HG03103 (cell line): ENCODE data around the gene FARP1.

Experiments
- ATAC-seq: cut with Tn5 transposase; IDR thresholded peaks from one replicate; pipeline ENCODE4 v1.9.1; 2021; ENCODE audit warnings: low read depth; ENCODE audit not compliant: unreplicated experiment

The FARP1 gene

GRCh38 chr13:98200211-98200878 lies 57.5 kb downstream of the FARP1 start:
- no peak for ATAC-seq

DNA sequence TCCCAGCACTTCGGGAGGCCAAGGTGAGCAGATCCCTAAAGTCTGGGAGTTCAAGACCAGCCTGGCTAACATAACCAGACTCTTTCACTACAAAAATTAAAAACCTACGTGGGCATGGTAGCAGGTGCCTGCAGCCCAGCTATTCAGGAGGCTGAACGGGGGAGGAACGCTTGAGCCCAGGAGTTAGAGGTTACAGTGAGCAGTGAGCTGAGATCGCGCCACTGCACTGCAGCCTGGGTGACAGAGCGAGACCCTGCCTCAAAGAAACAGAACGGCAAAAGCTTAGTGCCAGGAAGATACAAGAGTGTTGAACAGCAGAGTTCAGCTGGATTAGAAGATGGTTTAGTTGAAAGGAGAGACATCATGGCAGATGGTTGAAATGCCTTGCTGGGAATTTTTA lies 58.3 kb downstream of the FARP1 start:
- ATAC-seq = no peak

GRCh38 chr13:98201984-98202383 lies 59.1 kb downstream of the FARP1 start:
- no peak for ATAC-seq

- ATAC-seq = no peak
These were observed 60.9 kb downstream of the FARP1 start for GRCh38 chr13:98203646-98204326.

GRCh38 chr13:98204546-98204945 lies 61.7 kb downstream of the FARP1 start:
- ATAC-seq = no peak

DNA sequence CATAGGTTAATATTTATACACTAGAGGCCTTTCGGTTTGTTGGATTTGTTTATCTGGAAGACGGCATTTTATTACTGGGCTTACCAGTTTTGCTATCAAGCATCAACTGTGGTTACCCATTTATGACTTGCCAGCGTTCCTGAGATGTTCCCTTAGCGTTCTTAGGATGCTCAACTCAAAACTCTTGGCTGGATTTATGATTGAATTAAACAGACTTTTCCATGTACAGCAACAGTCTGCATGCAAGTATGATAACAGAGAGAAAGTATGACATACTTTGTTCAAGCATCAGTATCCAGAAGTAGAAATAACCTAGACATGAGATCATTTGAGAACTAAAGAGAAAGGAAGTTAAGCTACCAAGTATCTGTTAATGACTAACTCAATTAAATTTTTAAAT lies 64.1 kb downstream of the FARP1 start:
- no peak for ATAC-seq

DNA sequence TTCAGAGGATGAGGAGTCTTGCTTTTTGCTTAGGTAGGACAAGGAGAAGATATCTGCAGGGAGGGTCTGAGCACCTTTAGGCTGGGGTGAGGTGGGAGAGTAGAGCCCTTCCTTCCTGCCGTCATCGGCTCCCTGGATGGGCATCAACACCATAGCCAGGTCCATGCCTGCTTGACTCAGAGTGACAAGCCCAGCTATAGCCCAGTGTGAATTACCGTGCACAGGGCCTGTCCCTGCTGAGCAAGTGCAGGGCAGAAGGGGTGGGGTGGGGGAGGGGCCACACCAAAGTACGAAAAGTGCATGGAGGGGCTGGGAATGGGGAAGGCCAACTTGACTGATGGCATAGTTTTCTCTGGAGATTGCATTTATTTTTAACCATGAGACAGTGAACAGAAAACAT lies 64.5 kb downstream of the FARP1 start:
- no peak for ATAC-seq

GRCh38 chr13:98208606-98209005 lies 65.7 kb downstream of the FARP1 start:
- no peak for ATAC-seq

GRCh38 chr13:98212763-98213162 lies 69.9 kb downstream of the FARP1 start:
- no peak for ATAC-seq

GRCh38 chr13:98213354-98213753 lies 70.5 kb downstream of the FARP1 start:
- no peak for ATAC-seq

- ATAC-seq = no peak
These were observed 71.2 kb downstream of the FARP1 start for GRCh38 chr13:98214008-98214643.

GRCh38 chr13:98214707-98215106 lies 71.8 kb downstream of the FARP1 start:
- no peak for ATAC-seq

- ATAC-seq = no peak
These were observed 72.6 kb downstream of the FARP1 start for GRCh38 chr13:98215508-98215907.

GRCh38 chr13:98216135-98216565 lies 73.3 kb downstream of the FARP1 start:
- no peak for ATAC-seq

GRCh38 chr13:98216711-98217285 lies 73.9 kb downstream of the FARP1 start:
- ATAC-seq = no peak

GRCh38 chr13:98217597-98217996 lies 74.7 kb downstream of the FARP1 start:
- ATAC-seq = no peak

GRCh38 chr13:98219685-98220084 lies 76.8 kb downstream of the FARP1 start:
- ATAC-seq = no peak

DNA sequence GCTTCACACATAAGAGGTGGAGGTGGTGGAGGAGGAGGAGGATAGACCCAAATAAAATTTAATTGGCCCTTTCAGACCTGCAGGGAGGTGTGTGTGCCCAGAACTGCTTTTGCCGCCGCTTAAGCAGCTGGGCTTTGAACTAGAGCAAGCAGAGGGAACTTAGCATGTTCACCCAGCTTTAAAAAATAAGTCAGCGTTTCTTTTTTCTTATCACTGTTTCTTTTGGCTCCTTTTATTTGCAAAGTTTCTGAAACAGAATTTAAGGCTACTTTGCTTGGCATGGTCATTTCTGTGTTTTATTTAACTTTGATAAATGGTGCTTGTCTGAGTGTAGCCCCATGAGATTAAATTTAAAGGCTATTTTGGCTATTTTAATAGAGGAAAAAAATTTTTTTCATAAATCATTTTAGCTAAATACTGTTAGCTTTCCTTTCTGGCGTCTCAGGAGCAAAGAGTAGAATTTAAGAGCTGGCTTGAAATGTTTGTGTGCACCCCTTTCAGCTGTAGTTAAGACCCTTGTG lies 77.4 kb downstream of the FARP1 start:
- ATAC-seq = no peak

DNA sequence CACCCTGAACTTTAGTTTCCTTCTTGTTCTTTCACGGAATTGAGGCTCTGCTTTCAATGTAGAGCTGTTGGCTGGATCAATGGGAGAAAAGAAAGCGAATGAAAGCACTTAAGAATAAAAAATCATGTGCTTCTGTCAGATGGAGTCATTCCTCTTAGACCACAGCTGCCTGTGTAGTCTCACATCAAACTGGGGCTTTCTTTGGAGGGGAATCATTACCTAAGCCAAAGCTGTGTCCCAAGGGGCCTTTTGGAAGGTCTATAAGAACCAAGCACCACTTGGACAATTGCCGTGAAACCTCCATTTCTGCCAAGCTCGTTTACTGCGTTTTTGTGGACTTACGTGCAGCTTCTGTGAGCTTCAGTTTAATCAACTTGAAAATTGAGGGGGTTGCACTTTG lies 78.3 kb downstream of the FARP1 start:
- no peak for ATAC-seq

DNA sequence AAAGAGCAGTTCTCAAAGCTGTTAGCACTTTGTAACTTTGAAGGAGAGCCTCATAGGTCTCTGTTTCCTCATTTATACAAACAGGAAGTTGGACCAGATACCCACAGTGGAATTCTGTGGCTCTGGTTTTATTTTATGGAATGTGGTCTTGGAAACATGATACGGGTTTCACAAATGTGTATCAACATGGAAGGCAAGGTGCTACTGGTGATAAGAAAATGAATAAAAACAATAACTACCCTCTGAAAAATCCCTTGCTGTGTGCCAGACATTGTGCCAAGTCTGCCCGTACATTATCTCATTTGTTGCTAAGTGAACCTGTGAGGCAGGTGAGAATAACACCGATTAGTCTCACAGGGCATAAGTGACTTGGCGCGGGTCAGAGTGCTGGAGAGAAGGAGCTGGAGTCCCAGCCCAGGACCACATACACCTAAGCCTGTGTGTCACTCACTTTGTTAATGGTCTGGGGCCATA lies 79.2 kb downstream of the FARP1 start:
- no peak for ATAC-seq

DNA sequence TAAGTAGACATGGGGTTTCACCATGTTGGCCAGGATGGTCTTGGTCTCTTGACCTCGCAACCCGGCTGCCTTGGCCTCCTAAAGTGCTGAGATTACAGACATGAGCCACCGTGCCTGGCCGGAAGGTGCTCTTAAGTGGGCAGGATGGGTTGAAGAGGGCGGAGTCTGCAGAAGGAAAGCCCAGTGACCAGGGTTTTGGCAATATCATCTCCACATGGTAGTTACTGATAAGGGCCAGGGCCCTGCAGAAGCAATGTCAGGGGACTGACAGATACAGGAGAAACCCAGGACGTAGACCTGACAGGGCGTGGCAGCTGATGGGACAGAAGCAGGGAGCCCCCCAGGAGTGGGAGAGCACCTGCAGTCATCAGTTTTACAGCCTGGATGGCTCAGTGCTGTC lies 79.9 kb downstream of the FARP1 start:
- ATAC-seq = no peak
